Stimulated activated CD4-positive, alpha-beta T cell treated with anti-CD3 and anti-CD28 coated beads, Interleukin-15, amount 100 ng/mL, for 1 hour (primary cell): ENCODE data around the gene SVOP.
A peak's percentile ranks its signal among the peaks of the same experiment; 100 is the strongest.
"Not testable (repeated sequence)": the region's sequence is repeated elsewhere in the genome, so short reads cannot be mapped to it uniquely, and the experiment has no call there.

Experiments
- DNase-seq, 2 donors: peaks; one replicate each; pipeline ENCODE4 v3.0.0-alpha.2; 2020; ENCODE audit warnings: low read depth in 1 of 2, low spot score in 1 of 2

SVOP gene

DNA sequence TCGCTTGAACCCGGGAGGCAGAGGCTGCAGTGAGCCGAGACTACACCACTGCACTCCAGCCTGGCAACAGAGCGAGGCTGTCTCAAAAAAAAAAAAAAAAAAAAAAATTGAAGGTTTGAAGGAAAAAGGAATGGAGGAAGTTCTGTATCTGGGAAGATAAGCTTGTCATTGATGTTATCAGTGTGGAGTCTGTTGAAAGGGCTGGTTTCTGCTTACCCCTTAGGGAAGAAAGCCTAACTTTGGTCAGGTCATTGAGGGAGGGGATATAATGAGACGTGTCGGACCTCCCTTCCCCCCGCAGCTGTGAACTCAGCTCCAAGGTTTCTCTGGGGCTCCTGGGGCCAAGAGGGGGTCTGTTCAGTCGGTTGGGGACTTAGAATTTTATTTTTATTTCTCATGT lies 124.5 kb downstream of the SVOP start:
- DNase-seq, result no peak

DNA sequence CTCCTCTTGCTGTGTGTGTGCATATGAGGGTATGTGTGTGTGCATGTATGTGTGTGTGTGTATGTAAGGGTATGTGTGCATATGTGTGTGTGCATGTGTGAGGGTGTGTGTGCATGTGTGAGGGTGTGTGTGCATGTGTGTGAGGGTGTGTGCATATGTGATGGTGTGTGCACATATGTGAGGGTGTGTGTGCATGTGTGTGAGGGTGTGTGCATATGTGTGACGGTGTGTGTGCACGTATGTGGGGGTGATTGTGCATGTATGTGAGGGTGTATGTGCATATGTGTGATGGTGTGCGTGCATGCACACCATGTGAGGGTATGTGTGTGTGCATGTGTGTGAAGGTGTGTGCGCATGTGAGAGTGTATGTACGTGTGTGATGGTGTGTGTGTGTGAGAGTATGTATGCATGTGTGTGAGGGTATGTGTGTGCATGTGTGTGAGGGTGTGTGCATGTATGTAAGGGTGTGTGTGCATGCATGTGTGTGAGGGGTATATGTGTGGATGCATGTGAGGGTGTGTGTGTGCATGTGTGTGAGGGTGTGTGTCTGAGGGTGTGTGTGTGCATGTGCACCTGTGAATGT lies 125.6 kb downstream of the SVOP start:
- no peak for DNase-seq

DNA sequence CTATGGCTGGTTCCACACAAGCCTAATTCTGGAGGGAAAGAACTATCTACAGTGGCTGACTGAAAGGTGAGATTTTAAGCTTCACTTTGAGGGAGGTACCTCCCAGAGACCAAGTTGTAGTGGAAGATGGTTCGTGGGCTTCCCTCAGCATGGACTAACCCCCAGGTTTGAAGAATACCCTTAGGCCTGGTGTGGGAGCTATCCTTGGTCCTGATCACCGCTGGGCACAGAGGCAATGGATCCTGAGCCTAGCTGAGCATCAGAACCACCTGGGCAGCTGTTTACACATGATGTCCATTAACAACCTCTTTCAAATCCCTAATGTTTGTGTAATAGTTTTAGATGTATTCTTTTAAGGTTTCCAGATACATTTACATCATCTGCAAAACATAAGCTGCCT lies 130.7 kb downstream of the SVOP start:
- no peak for DNase-seq

DNA sequence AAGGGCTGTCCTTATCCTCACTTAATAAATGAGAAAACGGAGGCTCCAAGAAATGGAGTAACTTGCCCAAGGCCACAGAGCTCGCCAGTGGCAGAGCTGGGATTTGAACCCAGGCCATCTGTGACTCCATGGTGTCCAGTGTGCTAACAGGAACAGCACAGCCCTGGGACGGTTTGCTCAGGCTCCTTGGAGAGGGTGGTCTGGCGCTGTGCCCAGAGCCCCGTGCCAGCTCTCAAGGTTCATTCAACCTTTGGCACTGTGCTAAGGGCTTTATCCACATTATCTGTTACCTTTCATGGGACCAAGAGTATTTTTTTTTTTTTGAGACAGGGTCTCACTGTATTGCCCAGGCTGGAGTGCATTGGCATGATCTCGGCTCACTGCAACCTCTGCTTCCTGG lies 132.8 kb downstream of the SVOP start:
- no peak for DNase-seq

DNA sequence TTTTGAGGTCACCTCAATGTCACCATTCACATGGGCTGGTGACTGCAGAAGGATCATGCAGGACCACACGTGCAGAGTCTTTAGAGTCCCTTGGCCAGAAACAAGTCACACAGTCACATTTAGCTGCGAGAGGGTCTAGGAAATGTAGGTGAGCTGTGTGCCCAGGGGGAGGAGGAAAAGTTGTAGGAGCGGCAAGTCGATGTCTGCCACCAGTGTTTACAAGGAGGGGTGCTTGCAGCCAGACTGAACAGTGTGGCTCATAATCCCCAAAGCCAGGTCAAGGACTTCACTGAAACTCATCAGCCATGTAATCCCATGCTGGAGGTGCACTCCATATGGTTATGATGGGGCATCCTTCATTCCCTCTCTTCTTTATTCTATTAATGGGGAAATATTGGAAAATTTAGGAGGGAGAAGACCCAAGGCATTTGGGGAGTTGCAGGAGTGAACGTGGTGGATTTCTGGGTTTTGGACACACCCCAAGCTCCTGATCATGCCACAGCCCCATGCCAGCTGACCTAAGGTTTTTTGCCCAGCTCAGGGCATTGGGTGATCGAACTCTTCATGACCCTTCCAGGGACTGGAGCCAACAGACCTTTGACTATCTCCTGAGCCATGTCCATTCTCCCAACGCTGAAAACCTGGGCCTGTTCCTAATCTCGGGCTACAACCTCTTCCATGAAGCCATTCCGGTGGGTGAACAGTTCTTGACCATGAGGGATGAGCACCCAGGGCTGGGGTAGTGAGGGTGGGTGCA lies 133.8 kb downstream of the SVOP start:
- no peak for DNase-seq

DNA sequence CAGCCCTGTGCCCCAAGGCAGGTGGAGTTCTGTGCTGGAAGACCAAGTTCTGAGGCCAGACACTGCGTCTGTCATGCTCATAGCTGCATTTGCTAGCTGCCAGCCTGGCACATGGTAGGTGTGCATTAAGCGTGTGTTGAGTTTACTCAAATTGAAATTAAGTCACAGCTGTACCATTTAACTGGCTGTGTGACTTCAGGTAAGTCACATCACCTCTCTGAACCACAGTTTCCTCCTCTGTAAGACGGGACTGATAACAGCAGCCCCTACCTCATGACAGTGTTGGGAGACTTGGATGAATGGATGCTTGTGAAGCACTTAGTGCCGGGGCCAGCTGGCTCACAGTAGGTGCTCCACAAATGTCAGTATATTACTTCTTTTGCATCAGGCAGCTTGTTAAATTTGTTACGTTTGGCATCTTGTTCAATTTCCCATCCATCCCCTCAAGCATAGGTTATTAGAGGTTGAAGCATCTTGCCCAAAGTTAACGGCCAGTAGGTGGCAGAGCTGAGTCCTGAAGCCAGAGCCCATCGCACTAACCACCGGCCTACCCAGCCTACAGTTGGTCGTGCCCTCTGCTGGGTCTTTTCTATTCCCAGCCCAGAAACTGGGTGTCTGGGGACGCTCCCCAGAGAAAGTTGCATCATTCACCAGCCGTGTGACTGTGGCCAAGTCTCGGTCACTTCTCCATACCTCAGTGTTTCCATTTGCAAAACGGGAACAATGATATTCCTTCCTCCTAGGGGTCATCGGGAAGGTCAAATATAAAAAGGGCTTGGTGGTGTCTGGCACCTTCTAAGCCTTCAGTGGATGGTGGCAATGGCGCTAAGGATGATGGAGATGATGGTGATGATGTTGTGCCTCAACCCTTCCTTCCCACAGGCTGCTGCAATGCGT lies 136.5 kb downstream of the SVOP start:
- DNase-seq, result peak; percentile 11 to 37

DNA sequence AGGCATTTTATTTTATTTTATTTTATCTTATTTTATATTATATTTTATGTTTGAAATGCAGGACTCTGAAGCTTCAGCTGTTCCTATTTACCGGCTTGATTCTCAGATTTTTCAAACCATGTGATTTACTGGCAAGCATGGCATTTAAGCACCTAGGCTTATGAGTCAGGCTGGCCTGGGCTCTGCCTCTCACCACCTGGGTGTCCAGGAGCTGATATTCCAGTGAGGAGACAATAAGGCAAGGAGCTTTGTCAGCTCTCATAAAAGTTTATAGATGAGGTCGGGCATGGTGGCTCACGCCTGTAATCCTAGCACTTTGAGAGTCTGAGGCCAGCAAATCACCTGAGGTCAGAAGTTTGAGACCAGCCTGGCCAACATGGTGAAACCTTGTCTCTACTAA lies 138.9 kb downstream of the SVOP start:
- no peak for DNase-seq

DNA sequence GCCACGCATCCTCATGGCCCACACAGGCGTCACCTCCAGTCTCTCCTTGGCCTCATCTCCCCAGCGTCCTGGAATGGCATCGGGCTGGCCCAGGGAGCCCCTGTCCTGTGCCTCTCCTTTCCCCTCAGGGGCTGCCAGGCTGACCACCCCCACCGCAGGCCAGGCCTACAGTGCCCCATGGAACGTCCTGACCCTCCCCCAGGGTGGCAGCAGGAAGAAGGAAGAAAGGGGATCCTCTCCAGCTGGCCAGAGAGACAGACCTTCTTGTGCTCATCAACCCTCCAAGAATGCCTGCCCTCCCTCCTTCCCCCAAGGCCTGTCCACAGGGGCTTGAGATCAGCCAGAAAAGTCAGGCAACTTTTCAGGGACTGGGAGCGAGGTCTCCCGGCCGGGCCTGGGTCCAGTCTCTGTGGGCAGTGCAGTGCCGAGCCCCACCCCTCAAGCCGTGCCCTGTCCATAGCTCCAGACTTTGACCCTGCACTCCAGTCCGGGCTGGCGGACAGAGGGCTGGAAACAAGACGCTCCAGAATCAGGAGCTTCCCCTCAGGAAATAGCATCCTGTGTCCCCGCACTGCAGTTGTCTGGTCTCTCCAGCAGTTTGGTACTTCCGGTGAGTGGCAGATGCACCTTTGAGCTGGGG lies 141.1 kb downstream of the SVOP start, which contains the start of gene DAO:
DAO (plus strand) TSS at position 478 of the 640 bp plus-strand sequence. CDS start 4,915 bp downstream, outside the sequence.
- DNase-seq, result no peak

DNA sequence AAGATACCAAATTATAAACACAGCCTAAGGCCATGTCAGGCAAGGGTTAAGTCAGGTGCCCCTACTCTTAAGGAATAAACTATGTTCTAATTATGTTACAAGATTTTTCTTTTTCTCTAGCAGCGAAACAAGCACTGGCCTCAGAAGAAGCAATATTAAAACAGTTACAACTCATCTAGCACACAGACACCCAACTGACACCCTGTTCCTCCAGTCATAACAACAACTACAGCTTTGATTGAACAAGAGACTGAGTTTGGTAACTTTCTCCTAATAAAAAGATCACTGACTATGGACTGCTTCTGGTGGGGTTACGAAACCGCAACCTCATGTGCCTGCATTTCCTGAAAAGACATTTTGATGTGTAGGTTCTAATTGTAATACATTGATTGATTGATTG lies 144.3 kb downstream of the SVOP start:
- no peak for DNase-seq

DNA sequence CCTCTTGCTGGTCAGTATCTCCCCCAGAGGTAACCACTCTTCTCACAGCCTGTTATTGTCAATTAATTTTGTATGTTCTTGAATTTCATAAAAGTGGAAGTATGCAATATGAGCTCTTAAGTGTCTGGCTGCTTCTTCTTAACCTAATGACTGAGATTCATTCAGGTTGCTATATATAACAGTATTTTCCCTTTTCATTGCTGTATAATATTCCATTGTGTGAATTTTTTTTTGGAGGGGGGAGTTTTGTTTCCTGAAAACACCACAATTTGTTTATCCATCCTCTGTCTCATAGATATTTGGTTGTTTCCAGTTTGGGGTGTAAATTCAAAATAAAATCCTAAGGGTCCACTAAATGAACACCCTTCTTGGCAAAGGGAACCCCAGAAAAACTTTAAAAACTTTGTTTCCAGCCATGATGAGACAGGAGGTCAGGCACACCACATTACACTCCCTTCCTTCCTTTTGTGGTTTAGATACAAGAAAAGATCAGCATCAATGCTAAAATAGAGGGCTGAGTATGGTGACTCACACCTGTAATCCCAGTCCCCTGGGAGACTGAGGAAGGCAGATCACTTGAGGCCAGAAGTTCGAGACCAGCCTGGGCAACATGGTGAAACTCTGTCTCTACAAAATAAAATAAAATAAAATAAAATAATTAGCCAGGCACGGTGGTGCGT lies 145.0 kb downstream of the SVOP start:
- no peak for DNase-seq

DNA sequence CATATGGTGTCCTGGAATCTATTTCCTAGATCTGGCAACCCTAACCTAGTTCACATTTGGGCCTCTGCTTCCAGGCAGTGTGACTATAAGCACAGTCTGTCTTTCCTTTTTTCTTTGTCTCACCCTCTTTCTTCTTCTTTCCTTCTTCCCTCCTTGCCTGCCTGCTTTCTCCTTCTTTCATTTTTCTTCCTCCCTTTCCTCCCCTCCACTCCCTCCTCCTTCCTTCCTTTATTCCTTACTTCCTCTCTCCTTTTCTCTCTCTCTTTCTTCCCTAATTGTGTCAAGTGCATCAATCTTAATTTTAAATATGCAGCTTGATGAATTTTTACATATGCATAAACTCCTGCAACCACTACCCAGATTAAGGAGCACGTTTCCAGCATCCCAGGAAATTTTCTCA lies 145.6 kb downstream of the SVOP start:
- DNase-seq, result no peak

DNA sequence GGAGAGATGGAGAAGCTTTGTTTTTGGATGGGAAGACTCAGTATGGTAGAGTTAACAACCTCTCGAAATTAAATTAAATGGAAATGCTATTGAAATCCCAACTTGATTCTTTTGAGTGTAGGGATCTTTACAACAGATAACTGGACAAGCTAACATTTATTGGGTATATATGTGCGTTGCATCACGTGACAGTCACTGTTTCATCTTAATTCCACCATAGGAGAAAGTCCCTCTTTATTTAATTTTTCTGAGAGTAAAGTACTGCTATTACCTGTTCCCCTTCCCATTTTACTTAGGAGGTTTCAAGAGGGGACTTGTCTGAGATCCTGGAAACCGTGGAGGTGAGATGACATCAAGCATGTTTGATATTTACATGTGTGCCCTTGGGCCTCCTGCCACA lies 152.1 kb downstream of the SVOP start:
- DNase-seq, result no peak

DNA sequence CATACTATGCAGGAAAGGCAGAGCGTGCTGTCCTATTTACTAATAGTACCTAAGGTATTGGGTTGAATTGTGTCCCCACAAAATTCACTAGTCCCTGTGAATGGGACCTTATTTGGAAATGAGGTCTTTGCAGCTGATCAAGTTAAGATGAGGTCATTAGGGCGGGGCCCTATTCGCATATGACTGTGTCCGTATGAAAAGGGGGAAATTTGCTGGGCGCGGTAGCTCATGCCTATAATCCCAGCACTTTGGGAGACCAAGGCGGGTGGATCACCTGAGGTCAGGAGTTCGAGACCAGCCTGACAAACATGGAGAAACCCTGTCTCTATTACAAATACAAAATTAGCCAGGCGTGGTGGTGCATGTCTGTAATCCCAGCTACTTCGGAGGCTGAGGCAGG lies 154.8 kb downstream of the SVOP start:
- DNase-seq, result not testable (repeated sequence)

DNA sequence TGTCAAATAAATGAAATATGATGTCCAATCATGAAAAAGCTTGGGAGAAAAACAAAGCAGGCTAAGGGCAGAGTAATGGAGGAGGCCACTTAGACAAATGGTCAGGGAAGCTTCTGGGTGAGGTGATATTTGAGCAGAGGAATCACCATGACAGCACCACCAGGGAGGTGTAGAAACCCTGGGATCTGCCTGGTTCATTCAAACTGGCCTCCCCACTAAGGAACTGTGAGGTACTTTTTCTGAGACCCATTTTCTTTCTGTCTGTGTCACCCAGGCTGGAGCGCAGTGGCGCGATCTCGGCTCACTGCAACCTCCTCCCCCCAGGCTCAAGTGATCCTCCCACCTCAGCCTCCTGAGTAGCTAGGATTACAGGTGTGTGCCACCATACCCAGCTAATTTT lies 155.7 kb downstream of the SVOP start:
- DNase-seq, result no peak

DNA sequence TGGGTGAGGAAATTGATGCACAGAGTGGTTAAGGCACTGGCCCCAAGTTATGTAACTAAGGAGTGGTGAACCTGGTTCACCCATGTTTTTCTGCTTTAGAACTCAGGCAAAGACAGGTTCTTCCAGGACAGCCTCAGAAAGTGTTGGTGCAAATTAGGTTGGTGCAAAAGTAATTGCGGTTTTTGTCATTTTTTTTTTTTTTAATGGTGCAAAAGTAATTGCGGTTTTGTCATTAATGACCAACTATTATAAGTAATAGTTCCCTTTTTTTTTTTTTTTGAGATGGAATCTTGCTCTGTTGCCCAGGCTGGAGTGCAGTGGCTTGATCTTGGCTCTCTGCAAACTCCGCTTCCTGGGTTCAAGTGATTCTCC lies 158.3 kb downstream of the SVOP start:
- DNase-seq, result no peak

DNA sequence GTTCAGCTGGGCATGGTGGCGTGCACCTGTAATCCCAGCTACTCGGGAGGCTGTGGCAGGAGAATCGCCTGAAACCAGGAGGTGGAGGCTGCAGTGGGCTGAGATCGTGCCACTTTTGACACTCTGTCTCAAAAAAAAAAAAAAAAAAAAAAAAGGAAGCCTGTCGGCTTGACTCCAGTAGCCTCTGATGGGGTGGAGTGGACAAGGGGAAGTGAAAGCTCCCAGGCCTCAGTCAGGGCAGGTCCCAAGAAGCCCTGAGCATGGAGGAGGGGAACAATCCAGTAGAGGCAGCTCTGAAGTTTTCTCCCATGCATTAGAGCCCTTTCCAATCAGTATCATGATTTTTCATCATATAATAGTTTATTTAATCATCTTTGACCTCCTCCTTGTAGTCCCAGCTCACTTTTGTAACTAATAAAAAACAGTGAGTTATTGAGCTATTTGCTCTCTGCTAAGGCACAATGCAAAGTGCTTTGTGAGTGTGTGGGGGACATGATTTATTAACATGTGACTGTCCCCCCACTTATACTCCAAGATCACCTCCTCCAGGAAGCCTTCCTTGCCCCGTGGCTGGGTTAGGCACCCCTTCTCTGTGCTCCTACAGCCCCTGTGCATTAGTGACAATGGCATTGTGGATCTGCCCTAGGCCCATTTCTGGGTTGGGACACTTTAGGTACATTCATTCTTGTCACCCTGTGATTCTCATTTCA lies 158.8 kb downstream of the SVOP start:
- DNase-seq, result no peak

DNA sequence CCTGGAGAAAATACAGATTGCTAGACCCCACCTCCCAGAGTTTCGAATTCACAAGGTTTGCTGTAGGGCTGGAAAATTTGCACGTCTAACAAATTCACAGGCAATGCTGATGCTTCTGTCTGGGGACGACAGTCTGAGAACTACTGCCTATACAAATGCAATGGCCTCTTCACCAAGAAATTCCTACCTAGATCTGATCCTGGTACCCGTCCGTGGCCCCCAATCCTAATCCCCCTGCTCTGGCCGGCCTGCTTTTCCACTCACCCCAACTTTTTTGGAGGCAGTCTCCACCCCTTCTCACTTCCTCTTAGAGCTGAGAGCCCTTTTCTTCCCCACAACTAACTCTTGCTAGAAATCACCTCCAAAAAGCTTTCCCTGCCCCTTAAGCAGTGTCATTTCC lies 160.4 kb downstream of the SVOP start:
- DNase-seq, result no peak

DNA sequence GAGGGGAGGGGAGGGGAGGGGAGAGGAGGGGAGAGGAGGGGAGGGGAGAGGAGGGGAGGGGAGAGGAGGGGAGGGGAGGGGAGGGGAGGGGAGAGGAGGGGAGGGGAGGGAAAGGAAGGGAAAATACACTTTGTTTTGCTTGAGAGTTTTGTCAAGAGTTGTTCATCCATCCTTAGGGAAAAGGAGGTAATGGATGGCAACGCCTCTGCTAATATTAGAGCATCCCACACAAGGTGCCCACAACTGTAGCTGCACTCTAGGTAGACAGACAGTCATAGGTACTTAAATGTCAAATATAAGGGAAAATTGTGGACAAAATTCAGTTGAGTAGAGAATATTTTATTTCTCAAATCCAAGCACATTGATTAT lies 161.0 kb downstream of the SVOP start:
- DNase-seq, result no peak

DNA sequence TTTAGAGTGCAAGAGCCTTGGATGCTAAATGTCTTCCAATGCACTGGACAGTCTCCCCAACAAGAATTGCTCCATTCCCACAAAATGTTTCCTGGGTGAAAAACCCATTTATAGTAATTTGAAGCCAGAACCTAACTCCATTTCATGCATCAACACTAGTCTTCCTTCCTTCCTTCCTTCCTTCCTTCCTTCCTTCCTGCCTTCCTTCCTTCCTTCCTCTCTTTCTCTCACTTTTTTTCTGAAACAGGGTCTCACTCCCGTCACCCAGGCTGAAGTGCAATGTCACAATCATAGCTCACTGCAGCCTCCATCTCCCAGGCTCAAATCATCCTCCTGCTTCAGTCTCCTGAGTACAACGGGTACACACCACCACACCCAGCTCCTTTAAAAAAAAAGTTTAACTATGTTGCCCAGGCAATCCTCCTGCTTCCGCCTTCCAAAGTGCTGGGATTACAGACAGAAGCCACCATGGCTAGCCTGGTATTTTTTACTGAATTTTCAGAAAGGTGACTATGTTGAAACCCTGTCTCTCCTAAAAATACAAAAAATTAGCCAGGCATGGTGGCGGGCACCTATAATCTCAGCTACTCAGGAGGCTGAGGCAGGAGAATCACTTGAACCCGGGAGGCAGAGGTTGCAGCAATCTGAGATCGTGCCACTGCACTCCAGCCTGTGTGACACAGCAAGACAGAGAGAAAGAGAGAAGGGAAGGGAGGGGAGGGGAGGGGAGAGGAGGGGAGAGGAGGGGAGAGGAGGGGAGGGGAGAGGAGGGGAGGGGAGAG lies 161.5 kb downstream of the SVOP start:
- not testable (repeated sequence) for DNase-seq
